Activated naive CD8-positive, alpha-beta T cell (primary cell): Measurements from ENCODE around the gene RPS19BP1.

Source experiments
- H3K27ac Mint-ChIP-seq: one replicate; pipeline ENCODE4 v1.8.0; 2021; ENCODE audit warnings: mixed read lengths
- H3K27me3 Mint-ChIP-seq: one replicate; pipeline ENCODE4 v1.8.0; 2021; ENCODE audit warnings: mixed read lengths
- H3K36me3 Mint-ChIP-seq: one replicate; pipeline ENCODE4 v1.8.0; 2021; ENCODE audit warnings: mixed read lengths
- H3K4me1 Mint-ChIP-seq: one replicate; pipeline ENCODE4 v1.8.0; 2021; ENCODE audit warnings: low read depth, mixed read lengths
- H3K4me3 Mint-ChIP-seq: one replicate; pipeline ENCODE4 v1.8.0; 2021; ENCODE audit warnings: mild to moderate bottlenecking, mixed read lengths
- H3K9me3 Mint-ChIP-seq: one replicate; pipeline ENCODE4 v1.8.0; 2021; ENCODE audit warnings: low read depth, mixed read lengths

The RPS19BP1 gene

DNA sequence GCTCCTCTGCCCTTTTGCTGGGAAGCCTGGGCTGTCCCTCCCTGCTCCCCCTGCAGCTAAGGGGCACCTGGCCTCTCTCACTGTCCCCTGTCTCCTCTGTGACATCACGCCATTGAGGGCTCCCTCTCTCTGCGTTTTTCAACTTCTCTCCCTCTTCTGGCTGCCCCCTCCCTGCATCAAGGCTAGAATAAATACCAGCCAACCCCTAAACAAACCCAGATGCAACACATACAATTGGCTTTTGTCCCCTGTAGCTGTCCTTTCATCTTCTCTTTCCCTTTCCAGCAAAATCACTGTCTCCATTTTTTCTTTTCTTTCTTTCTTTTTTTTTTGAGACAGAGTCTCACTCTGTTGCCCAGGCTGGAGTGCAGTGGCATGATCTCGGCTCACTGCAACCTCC is 33.7 kb downstream of the RPS19BP1 start:
- no peaks in the 10 kb centered on the region for H3K9me3 Mint-ChIP-seq
- no peaks in the 10 kb centered on the region for H3K27me3 Mint-ChIP-seq
- peaks cover 2% of the 10 kb centered on the region for H3K36me3 Mint-ChIP-seq
- H3K4me1 Mint-ChIP-seq, result peaks cover 19% of the 10 kb centered on the region
- no peak overlapping the region for H3K27ac Mint-ChIP-seq
- no peak overlapping the region for H3K4me3 Mint-ChIP-seq

DNA sequence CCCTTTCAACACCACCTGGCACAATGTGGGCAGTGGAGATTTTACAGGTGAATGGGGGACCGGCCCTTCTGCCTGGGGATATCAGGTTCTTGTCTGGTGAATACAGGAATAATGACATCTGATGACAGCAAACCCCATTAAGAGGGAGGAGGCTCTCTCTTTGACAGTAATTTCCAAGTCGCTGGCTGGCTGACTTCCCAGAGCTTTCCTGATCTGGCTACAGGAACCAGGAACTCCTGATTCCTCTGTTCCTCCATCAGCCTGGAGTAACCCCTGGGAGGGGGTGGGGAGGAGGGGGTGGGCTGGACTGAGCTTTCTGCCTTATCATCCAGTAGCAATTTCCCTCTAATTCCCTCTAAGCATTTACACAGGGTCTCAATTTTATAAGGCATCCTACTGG is 34.2 kb downstream of the RPS19BP1 start:
- peaks cover 18% of the 10 kb centered on the region for H3K4me1 Mint-ChIP-seq
- peaks cover 2% of the 10 kb centered on the region for H3K36me3 Mint-ChIP-seq
- H3K9me3 Mint-ChIP-seq, result no peaks in the 10 kb centered on the region
- no peak overlapping the region for H3K27ac Mint-ChIP-seq
- H3K27me3 Mint-ChIP-seq, result no peaks in the 10 kb centered on the region
- H3K4me3 Mint-ChIP-seq, result no peak overlapping the region

DNA sequence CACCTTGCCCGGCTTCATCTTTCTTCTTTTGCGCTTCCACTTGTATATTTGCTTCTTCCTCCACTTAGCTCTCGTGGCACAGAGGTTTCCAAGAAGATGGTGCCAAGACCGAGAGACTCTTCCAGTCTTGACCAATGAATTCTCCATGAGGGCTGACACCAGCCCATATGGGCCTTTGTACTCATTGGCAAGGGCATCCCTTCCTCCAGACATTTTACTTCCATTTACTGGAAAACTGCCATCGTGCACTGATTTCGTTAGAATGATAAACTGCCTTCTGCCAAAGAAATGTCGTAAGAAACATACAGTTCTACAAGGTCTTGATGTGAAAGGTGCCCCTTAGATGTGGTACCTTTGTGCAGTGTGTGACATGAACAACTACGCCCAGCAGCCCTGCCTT is 35.1 kb downstream of the RPS19BP1 start:
- H3K4me3 Mint-ChIP-seq, result no peak overlapping the region
- no peaks in the 10 kb centered on the region for H3K27me3 Mint-ChIP-seq
- H3K36me3 Mint-ChIP-seq, result peaks cover 2% of the 10 kb centered on the region
- peaks cover 14% of the 10 kb centered on the region for H3K4me1 Mint-ChIP-seq
- no peak overlapping the region for H3K27ac Mint-ChIP-seq
- H3K9me3 Mint-ChIP-seq, result no peaks in the 10 kb centered on the region

DNA sequence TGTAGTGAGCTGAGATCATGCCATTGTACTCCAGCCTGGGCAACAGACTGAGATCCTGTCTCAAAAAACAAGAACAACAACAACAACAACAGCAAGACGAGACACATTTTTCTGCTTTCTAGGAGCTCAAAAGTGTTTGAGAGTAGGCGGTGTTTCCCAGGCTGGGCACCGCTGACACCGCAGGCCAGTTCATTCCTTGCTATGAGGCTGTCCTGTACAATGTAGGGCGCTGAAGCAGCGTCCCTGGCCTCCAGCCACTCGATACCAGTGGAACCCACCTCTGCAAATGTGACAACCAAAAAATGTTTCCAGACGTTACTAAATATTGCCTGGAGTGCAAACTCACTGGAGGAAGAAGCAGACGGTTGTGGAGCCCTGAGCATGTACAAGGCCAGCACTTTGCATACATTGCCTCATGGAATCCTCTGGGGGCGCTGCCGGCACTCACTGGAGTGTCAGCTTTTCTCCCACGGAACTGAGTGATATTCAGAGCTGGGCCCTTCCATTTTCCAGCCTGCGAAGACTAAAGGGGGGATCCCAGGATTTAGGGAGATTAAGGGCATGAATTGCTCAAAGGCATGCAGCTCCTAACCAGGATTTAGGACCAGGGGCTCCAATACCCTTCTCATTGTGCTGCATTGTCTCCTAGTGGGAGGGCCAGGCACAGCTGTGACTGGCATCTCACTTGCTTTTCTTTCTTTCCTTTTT is 36.3 kb downstream of the RPS19BP1 start:
- Mint-ChIP-seq H3K9me3 (no peaks in the 10 kb centered on the region), H3K36me3 (no peaks in the 10 kb centered on the region), H3K27ac (no peak overlapping the region), H3K4me1 (peaks cover 7% of the 10 kb centered on the region), H3K4me3 (no peak overlapping the region), H3K27me3 (no peaks in the 10 kb centered on the region)

DNA sequence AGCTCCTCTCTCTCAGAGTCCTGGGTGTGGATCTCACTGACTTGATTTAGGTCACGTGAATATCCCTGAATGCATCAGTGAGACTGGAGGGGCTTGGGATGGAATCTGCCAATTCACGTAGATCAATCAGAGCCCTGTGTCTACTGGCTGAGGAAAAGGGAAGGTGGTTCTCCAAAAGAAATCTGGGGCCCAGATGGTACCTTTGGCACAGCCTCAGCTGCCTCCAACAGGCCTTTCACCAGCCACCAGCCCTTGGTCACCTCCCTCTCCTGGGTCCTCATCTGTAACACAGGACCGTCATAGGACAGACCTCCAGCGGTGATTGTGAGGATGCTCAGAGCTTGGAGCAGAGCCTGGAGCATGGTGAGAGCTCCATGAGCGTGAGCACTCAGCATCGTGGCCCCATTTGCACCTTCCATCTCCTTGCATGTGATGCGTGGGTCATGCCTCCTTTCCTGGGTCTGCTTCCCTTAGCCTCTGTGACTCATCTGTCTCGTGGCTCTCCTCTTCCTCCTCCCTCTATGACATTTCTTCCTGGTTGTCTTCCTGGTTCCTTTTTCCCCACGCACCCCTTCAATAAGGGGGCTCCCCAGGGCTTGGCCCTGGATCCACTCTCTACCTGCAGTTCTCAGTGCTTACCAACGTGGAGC is 38.0 kb downstream of the RPS19BP1 start:
- Mint-ChIP-seq H3K36me3 (no peaks in the 10 kb centered on the region), H3K27me3 (no peaks in the 10 kb centered on the region), H3K4me3 (no peak overlapping the region), H3K4me1 (peaks cover 14% of the 10 kb centered on the region), H3K9me3 (no peaks in the 10 kb centered on the region), H3K27ac (no peak overlapping the region)

DNA sequence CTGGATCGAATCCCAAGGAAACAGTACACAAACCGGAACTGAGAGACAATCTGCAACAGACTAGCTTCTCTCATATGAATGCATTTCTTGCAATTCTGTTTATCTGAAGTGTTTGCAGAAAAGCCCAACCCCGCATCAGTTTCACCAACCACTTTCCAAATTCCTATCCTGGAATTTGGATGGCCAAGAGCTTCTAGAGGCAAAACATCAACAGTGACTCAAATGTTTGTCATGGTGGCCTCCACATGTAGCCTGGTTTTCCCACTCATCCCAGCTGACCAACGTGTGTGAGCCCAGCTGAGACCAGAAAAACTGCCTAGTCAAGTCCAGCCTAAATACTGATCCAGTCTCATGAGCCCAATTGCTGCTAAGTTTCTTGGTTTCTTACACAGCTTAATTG is 38.8 kb downstream of the RPS19BP1 start:
- H3K27me3 Mint-ChIP-seq, result no peaks in the 10 kb centered on the region
- H3K36me3 Mint-ChIP-seq, result no peaks in the 10 kb centered on the region
- H3K27ac Mint-ChIP-seq, result no peak overlapping the region
- H3K4me3 Mint-ChIP-seq, result no peak overlapping the region
- no peaks in the 10 kb centered on the region for H3K9me3 Mint-ChIP-seq
- H3K4me1 Mint-ChIP-seq, result peaks cover 16% of the 10 kb centered on the region

DNA sequence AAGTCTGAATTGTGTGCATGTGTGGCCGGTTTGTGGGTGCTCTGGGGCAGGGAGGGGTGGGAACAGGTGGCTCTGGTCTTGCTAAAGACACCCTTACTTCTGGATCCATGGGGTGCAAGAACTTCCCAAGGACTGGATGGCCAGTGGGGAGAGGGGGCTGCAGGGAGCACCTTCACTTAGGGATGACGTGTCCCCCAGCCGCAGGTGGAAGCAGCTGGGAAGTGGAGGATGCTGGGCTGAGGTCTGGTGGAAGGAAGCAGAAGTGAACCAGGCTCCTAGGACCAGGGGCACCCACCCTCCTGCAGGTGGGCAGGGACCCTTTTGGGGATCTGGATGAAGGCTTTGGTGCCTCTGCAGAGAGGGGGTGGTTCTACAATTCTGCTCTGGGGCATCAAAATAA is 40.4 kb downstream of the RPS19BP1 start:
- Mint-ChIP-seq H3K4me3 (no peak overlapping the region), H3K9me3 (no peaks in the 10 kb centered on the region)

DNA sequence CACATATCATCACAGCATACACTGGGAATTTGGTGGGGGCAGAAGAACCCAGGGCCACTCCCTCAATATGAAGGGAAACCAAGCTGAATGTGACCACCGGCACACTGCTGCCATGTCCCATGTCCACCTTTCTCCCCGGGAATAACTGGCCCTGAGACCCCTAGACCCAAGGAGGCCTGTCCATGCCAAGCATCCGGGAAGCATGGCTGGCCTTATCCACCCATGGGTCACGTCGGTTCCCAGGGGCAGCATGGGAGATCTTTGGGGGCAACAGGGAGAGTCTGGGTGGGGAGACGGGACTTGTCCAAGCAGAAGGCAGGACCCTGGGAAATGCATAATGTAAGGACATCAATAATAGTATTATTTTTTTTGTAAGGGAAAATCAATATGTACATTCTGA is 40.9 kb downstream of the RPS19BP1 start:
- no peaks in the 10 kb centered on the region for H3K9me3 Mint-ChIP-seq

More for the DNA sequence above, 40.4 kb downstream of the RPS19BP1 start:
- Mint-ChIP-seq H3K36me3 (no peaks in the 10 kb centered on the region), H3K27ac (no peak overlapping the region), H3K4me1 (peaks cover 16% of the 10 kb centered on the region), H3K27me3 (no peaks in the 10 kb centered on the region)

DNA sequence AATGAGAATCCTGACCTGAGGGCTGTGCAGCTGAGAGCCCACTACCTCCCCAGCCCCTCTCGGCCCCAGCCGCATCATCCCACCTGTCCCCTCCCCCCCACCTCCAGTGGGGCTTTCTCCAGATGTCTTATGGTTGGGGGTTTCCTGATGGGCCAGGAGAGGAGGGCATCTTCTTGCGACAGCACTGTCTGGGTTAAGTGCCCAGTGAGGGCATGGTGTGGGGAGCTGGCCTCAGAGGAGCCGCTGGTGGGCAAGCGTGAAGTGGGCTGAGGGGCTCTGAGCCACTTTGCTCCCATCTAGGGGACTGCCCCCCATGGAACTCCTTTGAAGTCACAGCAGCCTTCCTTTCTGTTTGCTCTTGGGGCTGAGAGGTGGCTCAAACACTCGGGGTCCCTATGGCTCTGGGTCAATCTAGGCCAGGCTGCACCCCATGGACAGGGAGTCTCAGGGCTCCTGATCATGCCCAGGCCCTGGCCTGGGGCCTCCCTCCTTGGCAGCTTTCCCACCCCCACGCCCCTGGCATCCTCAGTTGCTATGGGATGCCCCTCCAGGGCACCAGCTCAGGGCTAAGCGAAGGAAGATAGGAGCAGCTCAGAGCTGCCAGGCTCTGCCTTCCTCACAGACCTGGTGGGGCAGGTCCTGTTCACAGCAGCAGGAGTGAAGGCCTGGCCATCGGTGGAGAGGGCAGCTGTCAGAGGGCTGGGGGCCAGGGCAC is 41.4 kb downstream of the RPS19BP1 start:
- Mint-ChIP-seq H3K36me3 (no peaks in the 10 kb centered on the region), H3K27ac (no peak overlapping the region), H3K4me3 (no peak overlapping the region), H3K27me3 (no peaks in the 10 kb centered on the region), H3K9me3 (no peaks in the 10 kb centered on the region), H3K4me1 (peaks cover 13% of the 10 kb centered on the region)

More for the DNA sequence above, 40.9 kb downstream of the RPS19BP1 start:
- Mint-ChIP-seq H3K36me3 (no peaks in the 10 kb centered on the region), H3K27ac (no peak overlapping the region), H3K27me3 (no peaks in the 10 kb centered on the region), H3K4me3 (no peak overlapping the region), H3K4me1 (peaks cover 16% of the 10 kb centered on the region)

DNA sequence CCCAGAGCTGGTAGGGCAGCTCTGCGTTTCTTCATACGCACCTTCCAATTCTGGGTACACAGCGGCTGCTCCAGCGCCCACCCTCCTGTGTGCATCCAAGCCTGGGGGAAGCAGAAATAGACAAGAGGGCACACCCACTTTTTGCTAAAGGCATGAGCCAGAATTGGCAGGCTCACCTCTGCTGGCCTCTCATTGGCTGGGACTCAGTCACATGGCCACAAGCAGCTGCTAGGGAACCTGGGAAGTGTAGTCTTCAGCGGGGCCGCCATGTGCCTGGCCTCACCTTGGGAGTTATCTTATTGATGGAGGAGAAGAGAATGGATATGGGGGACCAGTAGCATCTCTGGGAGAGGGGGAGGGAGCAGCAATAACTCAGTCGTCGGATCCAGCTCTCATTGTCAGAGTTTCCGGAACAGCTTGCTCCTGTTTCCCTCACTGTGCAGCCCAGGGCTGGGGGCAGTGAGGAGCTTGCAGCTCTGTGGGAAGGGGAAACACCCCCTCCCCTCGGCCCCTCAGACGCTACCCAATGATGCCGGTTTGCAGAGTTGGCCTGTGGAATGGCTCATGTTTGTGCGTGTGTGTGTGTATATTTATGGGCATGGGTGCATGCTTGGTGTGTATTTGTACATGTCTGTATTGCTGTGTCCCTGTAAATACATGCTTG is 42.3 kb downstream of the RPS19BP1 start:
- Mint-ChIP-seq H3K36me3 (no peaks in the 10 kb centered on the region), H3K27ac (peak overlapping the region; percentile 16), H3K27me3 (no peaks in the 10 kb centered on the region), H3K9me3 (no peaks in the 10 kb centered on the region), H3K4me1 (peaks cover 13% of the 10 kb centered on the region), H3K4me3 (peak overlapping the region; percentile 53)

DNA sequence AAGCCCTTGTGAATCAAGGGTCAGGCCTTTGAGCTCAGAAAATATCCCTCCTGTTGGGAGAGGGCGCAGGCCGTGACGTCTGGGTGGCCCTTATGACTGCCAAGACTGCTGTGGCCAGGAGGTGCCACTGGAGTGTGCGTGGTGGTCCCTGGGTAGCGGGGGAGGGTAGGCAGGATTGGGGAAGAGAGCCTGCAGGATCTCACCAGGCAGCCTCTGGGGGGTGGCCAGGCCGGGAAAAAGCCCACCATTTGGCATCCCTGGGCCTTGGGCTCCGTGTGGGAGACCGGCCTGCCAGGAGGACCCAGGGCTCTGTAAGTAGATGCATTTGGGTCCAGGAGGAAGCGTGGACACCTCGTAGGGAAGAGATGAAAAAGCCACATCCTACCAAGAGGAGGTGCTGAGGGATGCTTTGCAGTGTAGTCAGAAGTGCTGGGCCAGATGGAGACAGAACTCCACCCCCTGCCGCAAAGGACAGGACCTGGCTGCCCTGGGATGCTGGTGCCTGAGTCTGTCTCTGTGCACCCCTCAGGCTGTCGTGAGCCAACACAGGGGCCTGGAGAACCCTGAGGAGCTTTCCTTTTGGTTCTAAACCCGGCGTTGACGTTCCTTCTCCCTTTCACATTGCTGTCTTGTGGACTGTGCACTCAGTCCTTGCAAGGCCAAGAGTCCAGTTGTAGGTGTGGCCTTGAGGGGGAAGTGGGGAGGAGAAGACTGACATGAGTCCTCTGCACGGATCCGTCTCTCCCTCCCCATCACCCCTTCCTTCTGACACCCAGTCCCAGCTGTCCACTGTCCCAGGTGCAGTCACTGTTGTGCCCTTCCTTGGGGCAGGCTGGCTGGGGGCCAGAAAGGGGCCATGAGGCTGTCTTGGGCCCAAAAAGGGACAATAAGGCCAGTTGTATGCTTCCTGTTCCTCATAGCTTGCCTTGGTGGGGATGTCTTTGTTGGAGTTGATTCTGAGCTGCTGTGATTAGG is 43.2 kb downstream of the RPS19BP1 start:
- Mint-ChIP-seq H3K4me3 (peak overlapping the region; percentile 53), H3K36me3 (no peaks in the 10 kb centered on the region), H3K9me3 (no peaks in the 10 kb centered on the region), H3K4me1 (peaks cover 13% of the 10 kb centered on the region), H3K27ac (peak overlapping the region; percentile 16), H3K27me3 (no peaks in the 10 kb centered on the region)

DNA sequence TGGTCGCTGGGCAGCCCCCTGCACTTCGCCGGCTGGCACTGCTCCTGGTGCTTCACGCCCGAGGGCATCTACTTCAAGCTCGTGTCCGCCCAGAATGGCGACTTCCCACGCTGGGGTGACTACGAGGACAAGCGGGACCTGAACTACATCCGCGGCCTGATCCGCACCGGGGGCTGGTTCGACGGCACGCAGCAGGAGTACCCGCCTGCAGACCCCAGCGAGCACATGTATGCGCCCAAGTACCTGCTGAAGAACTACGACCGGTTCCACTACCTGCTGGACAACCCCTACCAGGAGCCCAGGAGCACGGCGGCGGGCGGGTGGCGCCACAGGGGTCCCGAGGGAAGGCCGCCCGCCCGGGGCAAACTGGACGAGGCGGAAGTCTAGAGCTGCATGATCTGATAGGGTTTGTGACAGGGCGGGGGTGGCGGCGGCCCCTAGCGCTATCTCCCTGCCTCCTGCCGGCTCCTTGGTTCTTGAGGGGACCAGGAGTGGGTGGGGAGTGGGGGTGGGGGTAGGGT is 43.9 kb downstream of the RPS19BP1 start:
- no peak overlapping the region for H3K27ac Mint-ChIP-seq
- H3K27me3 Mint-ChIP-seq, result no peaks in the 10 kb centered on the region
- H3K36me3 Mint-ChIP-seq, result no peaks in the 10 kb centered on the region

DNA sequence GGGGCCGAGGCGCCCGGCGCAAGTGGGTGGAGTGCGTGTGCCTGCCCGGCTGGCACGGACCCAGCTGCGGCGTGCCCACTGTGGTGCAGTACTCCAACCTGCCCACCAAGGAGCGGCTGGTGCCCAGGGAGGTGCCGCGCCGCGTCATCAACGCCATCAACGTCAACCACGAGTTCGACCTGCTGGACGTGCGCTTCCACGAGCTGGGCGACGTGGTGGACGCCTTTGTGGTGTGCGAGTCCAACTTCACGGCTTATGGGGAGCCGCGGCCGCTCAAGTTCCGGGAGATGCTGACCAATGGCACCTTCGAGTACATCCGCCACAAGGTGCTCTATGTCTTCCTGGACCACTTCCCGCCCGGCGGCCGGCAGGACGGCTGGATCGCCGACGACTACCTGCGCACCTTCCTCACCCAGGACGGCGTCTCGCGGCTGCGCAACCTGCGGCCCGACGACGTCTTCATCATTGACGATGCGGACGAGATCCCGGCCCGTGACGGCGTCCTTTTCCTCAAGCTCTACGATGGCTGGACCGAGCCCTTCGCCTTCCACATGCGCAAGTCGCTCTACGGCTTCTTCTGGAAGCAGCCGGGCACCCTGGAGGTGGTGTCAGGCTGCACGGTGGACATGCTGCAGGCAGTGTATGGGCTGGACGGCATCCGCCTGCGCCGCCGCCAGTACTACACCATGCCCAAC is 44.6 kb downstream of the RPS19BP1 start:
- Mint-ChIP-seq H3K36me3 (no peaks in the 10 kb centered on the region), H3K27ac (no peak overlapping the region), H3K4me1 (peaks cover 9% of the 10 kb centered on the region), H3K4me3 (no peak overlapping the region), H3K9me3 (no peaks in the 10 kb centered on the region), H3K27me3 (no peaks in the 10 kb centered on the region)

More for the DNA sequence above, 43.9 kb downstream of the RPS19BP1 start:
- H3K4me3 Mint-ChIP-seq, result no peak overlapping the region
- H3K4me1 Mint-ChIP-seq, result peaks cover 12% of the 10 kb centered on the region
- no peaks in the 10 kb centered on the region for H3K9me3 Mint-ChIP-seq
